Transverse colon (tissue), 4 donors: ENCODE results near the gene TAL1.
"Not testable (repeated sequence)": the region's sequence is repeated elsewhere in the genome, so short reads cannot be mapped to it uniquely, and the experiment has no call there.

Experiments
- CTCF ChIP-seq, 5 experiments: fragments of 200-600 bp in 3 of 5; fragments of 450-650 bp in 2 of 5; sonication (generic) in 3 of 5; IDR thresholded peaks; 1 replicate in 2 of 5; 2 replicates in 3 of 5; pipeline ENCODE4 v1.5.1; 2016 to 2017; ENCODE audit warnings: antibody characterized with exemption in 5 of 5, inconsistent platforms in 3 of 5, mild to moderate bottlenecking in 2 of 5, moderate library complexity in 1 of 5
- POLR2AphosphoS5 ChIP-seq, 3 donors: sonication (generic); formaldehyde crosslinking; IDR thresholded peaks; one replicate each; pipeline ENCODE4 v1.6.1; 2016; ENCODE audit warnings: antibody characterized with exemption in 3 of 3

- TF ChIP-seq CTCF, POLR2AphosphoS5 (IDR thresholded peaks at IDR 0.05): not testable (repeated sequence)
These were observed 33.5 kb upstream of the TAL1 start for GRCh38 chr1:47265529-47265928.
